NCI-H748 (cell line): Measurements from ENCODE around the gene WDR35.
A peak's percentile ranks its signal among the peaks of the same experiment; 100 is the strongest.

ENCODE experiments used
- DNase-seq: peaks from one replicate; lab custom pipeline; 2025; ENCODE audit not compliant: unreplicated experiment; lab: John Stamatoyannopoulos, UW

The WDR35 gene

GRCh38 chr2:19989667-19990415 is at the start of gene WDR35:
Gene WDR35 (minus strand): TSS chr2:19990105. CDS start chr2:19990015, 90 bp downstream.
- DNase-seq, result peak; percentile 94

GRCh38 chr2:20037660-20038059 is 47.8 kb upstream of the WDR35 start:
- no peak for DNase-seq

- DNase-seq, result no peak
These were observed 46.2 kb upstream of the WDR35 start for GRCh38 chr2:20035955-20036666.

GRCh38 chr2:20034821-20035220 is 44.9 kb upstream of the WDR35 start:
- no peak for DNase-seq

GRCh38 chr2:20034218-20034617 is 44.3 kb upstream of the WDR35 start:
- DNase-seq, result no peak

- no peak for DNase-seq
These were observed 43.4 kb upstream of the WDR35 start for GRCh38 chr2:20033322-20033721.

GRCh38 chr2:20030224-20030623 is 40.3 kb upstream of the WDR35 start:
- no peak for DNase-seq

GRCh38 chr2:20027705-20028434 is 38.0 kb upstream of the WDR35 start:
- no peak for DNase-seq

- no peak for DNase-seq
These were observed 37.4 kb upstream of the WDR35 start for GRCh38 chr2:20027260-20027677.

GRCh38 chr2:20025065-20025786 is 35.3 kb upstream of the WDR35 start:
- no peak for DNase-seq

- DNase-seq, result no peak
These were observed 33.8 kb upstream of the WDR35 start for GRCh38 chr2:20023688-20024087.

- DNase-seq, result no peak
These were observed 31.6 kb upstream of the WDR35 start for GRCh38 chr2:20021405-20022009.

GRCh38 chr2:20019747-20020146 is 29.8 kb upstream of the WDR35 start:
- DNase-seq, result no peak

GRCh38 chr2:20018601-20019152 is 28.8 kb upstream of the WDR35 start:
- no peak for DNase-seq

GRCh38 chr2:20016346-20016745 is 26.4 kb upstream of the WDR35 start:
- DNase-seq, result no peak

- peak; percentile 48 for DNase-seq
These were observed 25.7 kb upstream of the WDR35 start for GRCh38 chr2:20015482-20016083.

- DNase-seq, result no peak
These were observed 23.4 kb upstream of the WDR35 start for GRCh38 chr2:20013126-20013849.

- DNase-seq, result peak; percentile 44
These were observed 22.6 kb upstream of the WDR35 start, which contains the start of gene MATN3 for GRCh38 chr2:20012282-20013125. Gene MATN3 (minus strand): TSS chr2:20012668. CDS start chr2:20012631, 37 bp downstream.

- DNase-seq, result no peak
These were observed 22.1 kb upstream of the WDR35 start for GRCh38 chr2:20012032-20012281.
